Keratinocyte (primary cell): ENCODE measurements around the gene ITSN1. TPM values are rescaled to one million over a fixed set of nuclear protein-coding genes. Genes with fewer than 3 reads are reported as not detected.

ENCODE experiments used
- DNase-seq: peaks from one replicate; pipeline ENCODE4 v3.0.0-alpha.2; 2011; ENCODE audit warnings: low read depth, missing footprints, low spot score
- FAIRE-seq: peaks from 2 replicates; lab custom pipeline; 2011; peaks lifted over from hg19 to GRCh38; lab: Jason Lieb, UNC
- H2AFZ ChIP-seq: 2 replicates; pipeline ENCODE4 v1.6.0; 2012; ENCODE audit warnings: low read length, control low read depth, inconsistent platforms; ENCODE audit not compliant: control insufficient read depth
- H3K27ac ChIP-seq: 2 replicates; pipeline ENCODE4 v1.5.1; 2011; ENCODE audit warnings: low read length; ENCODE audit not compliant: control insufficient read depth, insufficient read depth
- H3K27me3 ChIP-seq: 3 replicates; pipeline ENCODE4 v1.6.0; 2011; ENCODE audit warnings: low read length; ENCODE audit not compliant: control insufficient read depth, insufficient read depth; ENCODE audit errors: extremely low read depth
- H3K36me3 ChIP-seq, 2 experiments: 2 replicates in 1 of 2; 3 replicates in 1 of 2; pipeline ENCODE4 v1.5.1; 2011; ENCODE audit warnings: low read length in 2 of 2, mild to moderate bottlenecking in 1 of 2; ENCODE audit not compliant: control insufficient read depth in 2 of 2, insufficient read depth in 2 of 2; ENCODE audit errors: extremely low read depth in 1 of 2
- H3K4me1 ChIP-seq: 3 replicates; pipeline ENCODE4 v1.5.1; 2011; ENCODE audit warnings: low read length; ENCODE audit not compliant: control insufficient read depth, insufficient read depth; ENCODE audit errors: extremely low read depth
- H3K4me2 ChIP-seq: 3 replicates; pipeline ENCODE4 v1.6.0; 2011; ENCODE audit warnings: low read depth, low read length; ENCODE audit not compliant: control insufficient read depth, insufficient read depth; ENCODE audit errors: extremely low read depth
- H3K4me3 ChIP-seq, 3 experiments: fragments of 200-600 bp in 1 of 3; sonication (generic) in 1 of 3; 2 replicates in 2 of 3; 3 replicates in 1 of 3; pipeline ENCODE4 v1.5.1; 2011 to 2016; ENCODE audit warnings: low read length in 3 of 3, mild to moderate bottlenecking in 3 of 3, control low read depth in 2 of 3, inconsistent platforms in 1 of 3, low read depth in 1 of 3, mixed read lengths in 1 of 3, mixed run types in 1 of 3, moderate library complexity in 1 of 3; ENCODE audit not compliant: control insufficient read depth in 2 of 3, insufficient read depth in 2 of 3; ENCODE audit errors: extremely low read depth in 1 of 3
- H3K79me2 ChIP-seq: 2 replicates; pipeline ENCODE4 v1.6.0; 2012; ENCODE audit warnings: low read length; ENCODE audit not compliant: control insufficient read depth, insufficient read depth
- H3K9ac ChIP-seq: 3 replicates; pipeline ENCODE4 v1.6.0; 2011; ENCODE audit warnings: low read length; ENCODE audit not compliant: control insufficient read depth, insufficient read depth; ENCODE audit errors: extremely low read depth
- H3K9me1 ChIP-seq: 3 replicates; pipeline ENCODE4 v1.6.0; 2011; ENCODE audit warnings: low read length; ENCODE audit not compliant: control insufficient read depth, insufficient read depth; ENCODE audit errors: extremely low read depth
- H3K9me3 ChIP-seq: 2 replicates; pipeline ENCODE4 v1.5.1; 2012; ENCODE audit warnings: low read depth, low read length; ENCODE audit not compliant: control insufficient read depth
- H4K20me1 ChIP-seq: 3 replicates; pipeline ENCODE4 v1.6.0; 2011; ENCODE audit warnings: low read length; ENCODE audit not compliant: control insufficient read depth, insufficient read depth; ENCODE audit errors: extremely low read depth
- EZH2 ChIP-seq: IDR thresholded peaks from one replicate; pipeline ENCODE4 v1.6.1; 2012; ENCODE audit warnings: inconsistent platforms, mild to moderate bottlenecking, low read length, moderate library complexity
- dilution Hi-C: fragments of 300-500 bp; cut with MboI; formaldehyde crosslinking; loops from one replicate; pipeline ENCODE4 v1.7.0; 2020; ENCODE audit warnings: low sequenced_read_pairs; ENCODE audit not compliant: extremely low pct_ligation_motif_present
- polyA plus RNA-seq, 5 experiments: library from polyadenylated mRNA; depleted of rRNA in 3 of 5; stranded (reverse) in 3 of 5; stranded (forward) in 1 of 5; unstranded in 1 of 5; fragments of >200 nt; gene quantifications; 1 replicate in 1 of 5; 2 replicates in 3 of 5; 3 replicates in 1 of 5; pipeline versions ENCODE4 v1.2.1 to v1.2.3, GENCODE V29; 2011 to 2012; ENCODE audit warnings: missing spikeins in 2 of 5, low read depth in 1 of 5, low replicate concordance in 1 of 5
- TF ChIP-seq, protein P1 (sequence below), 3 experiments: IDR thresholded peaks in 1 of 3; conservative IDR thresholded peaks in 1 of 3; optimal IDR thresholded peaks in 1 of 3; 2 replicates in 2 of 3; 3 replicates in 1 of 3; pipeline versions ENCODE3 to v1.5.1; 2011; ENCODE audit warnings: low read length in 3 of 3, mild to moderate bottlenecking in 3 of 3, moderate library complexity in 2 of 3, control low read depth in 1 of 3, inconsistent platforms in 1 of 3; ENCODE audit not compliant: insufficient read depth in 2 of 3; ENCODE audit errors: extremely low read depth in 1 of 3

Gene ITSN1
- polyA plus RNA-seq, 1 donor (not counting 4 experiments of a cell fraction or from before 2014, with no cell fraction given) = 34.3 TPM

DNA sequence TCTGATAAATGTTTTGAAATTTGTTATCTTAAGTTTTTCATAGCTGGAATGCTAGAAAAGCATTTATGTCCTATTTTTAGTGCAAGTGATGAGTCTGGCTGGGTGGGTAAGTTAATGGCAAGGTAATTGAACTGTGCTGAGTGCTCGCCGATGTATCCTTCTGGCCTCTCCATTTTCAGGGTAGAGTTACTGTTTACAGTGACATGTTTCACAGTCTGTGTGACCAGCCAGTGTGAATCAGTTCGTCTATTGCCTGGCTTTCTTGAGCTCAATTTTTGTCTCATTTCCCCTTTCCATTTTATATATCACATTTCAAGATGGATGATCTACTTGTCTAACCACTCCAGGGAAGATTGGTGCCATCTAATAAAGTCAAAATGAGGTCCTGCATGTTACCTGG, 44.1 kb downstream of the ITSN1 start:
- DNase-seq = no peak
- Histone ChIP-seq H4K20me1 (no peaks in the 10 kb centered on the region), H3K79me2 (peaks cover 65% of the 10 kb centered on the region), H3K27me3 (no peaks in the 10 kb centered on the region), H3K4me1 (peaks cover 42% of the 10 kb centered on the region), H3K9me1 (no peaks in the 10 kb centered on the region), H3K4me3 (no peak overlapping the region), H2AFZ (no peak overlapping the region), H3K9me3 (no peaks in the 10 kb centered on the region), H3K36me3 (no peaks in the 10 kb centered on the region), H3K27ac (peak overlapping the region; percentile 11), H3K4me2 (peak overlapping the region; percentile 97), H3K9ac (no peak overlapping the region)
- TF ChIP-seq, protein P1, sequence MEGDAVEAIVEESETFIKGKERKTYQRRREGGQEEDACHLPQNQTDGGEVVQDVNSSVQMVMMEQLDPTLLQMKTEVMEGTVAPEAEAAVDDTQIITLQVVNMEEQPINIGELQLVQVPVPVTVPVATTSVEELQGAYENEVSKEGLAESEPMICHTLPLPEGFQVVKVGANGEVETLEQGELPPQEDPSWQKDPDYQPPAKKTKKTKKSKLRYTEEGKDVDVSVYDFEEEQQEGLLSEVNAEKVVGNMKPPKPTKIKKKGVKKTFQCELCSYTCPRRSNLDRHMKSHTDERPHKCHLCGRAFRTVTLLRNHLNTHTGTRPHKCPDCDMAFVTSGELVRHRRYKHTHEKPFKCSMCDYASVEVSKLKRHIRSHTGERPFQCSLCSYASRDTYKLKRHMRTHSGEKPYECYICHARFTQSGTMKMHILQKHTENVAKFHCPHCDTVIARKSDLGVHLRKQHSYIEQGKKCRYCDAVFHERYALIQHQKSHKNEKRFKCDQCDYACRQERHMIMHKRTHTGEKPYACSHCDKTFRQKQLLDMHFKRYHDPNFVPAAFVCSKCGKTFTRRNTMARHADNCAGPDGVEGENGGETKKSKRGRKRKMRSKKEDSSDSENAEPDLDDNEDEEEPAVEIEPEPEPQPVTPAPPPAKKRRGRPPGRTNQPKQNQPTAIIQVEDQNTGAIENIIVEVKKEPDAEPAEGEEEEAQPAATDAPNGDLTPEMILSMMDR (optimal IDR thresholded peaks at IDR 0.05 in 1 of 3, IDR thresholded peaks at IDR 0.05 in 1 of 3, conservative IDR thresholded peaks at IDR 0.05 in 1 of 3; ENCODE audit: extremely low read depth in 1 of 3, insufficient read depth in 2 of 3, low read length in 3 of 3) = no peak
- no peak for TF ChIP-seq EZH2
- dilution Hi-C loops = no loop called here
- FAIRE-seq = no peak

DNA sequence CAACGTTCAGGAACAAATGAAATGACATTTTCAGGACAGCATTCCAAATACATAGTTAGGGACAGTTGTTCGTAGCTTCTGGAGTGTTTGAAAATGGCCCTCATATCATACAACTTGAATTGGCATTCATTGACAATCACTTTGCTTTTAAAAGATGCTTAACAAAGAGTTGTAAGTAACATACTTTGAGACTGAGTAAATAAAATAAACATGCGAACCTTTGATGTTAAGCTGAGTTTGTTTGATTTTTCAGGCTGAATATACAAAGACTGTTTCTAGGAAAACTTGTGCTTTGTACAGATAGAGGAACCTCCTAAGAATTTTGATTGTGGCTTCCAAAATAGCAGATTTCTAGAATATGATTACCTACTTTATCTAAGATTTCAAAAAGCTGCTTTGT, 45.3 kb downstream of the ITSN1 start:
- dilution Hi-C loops = no loop called here
- H4K20me1 ChIP-seq = no peaks in the 10 kb centered on the region
- peaks cover 39% of the 10 kb centered on the region for H3K4me1 ChIP-seq
- H2AFZ ChIP-seq = no peak overlapping the region
- H3K9me1 ChIP-seq = no peaks in the 10 kb centered on the region
- no peak overlapping the region for H3K27ac ChIP-seq
- H3K79me2 ChIP-seq = peaks cover 68% of the 10 kb centered on the region
- DNase-seq = no peak
- no peaks in the 10 kb centered on the region for H3K27me3 ChIP-seq
- TF ChIP-seq, protein P1 (optimal IDR thresholded peaks at IDR 0.05 in 1 of 3, IDR thresholded peaks at IDR 0.05 in 1 of 3, conservative IDR thresholded peaks at IDR 0.05 in 1 of 3; ENCODE audit: extremely low read depth in 1 of 3, insufficient read depth in 2 of 3, low read length in 3 of 3) = no peak
- TF ChIP-seq EZH2 = no peak
- no peaks in the 10 kb centered on the region for H3K36me3 ChIP-seq
- no peak overlapping the region for H3K4me3 ChIP-seq
- no peak overlapping the region for H3K9ac ChIP-seq
- H3K4me2 ChIP-seq = no peak overlapping the region
- FAIRE-seq = no peak
- H3K9me3 ChIP-seq = no peaks in the 10 kb centered on the region
